ENCODE data around the gene PPDPF.

The PPDPF gene

GRCh38 chr20:63494084-63494419 lies 26.5 kb upstream of the PPDPF start:
- Histone ChIP-seq H3K27ac (no peak overlapping the region), H3K27me3 (peaks cover 0 to 87% of the 10 kb centered on the region in 2 donors), H3K9me3 (no peaks in the 10 kb centered on the region), H3K4me1 (peaks cover 0 to 29% (median 24%) of the 10 kb centered on the region in 4 donors), H3K36me3 (no peaks in the 10 kb centered on the region), H3K4me3 (no peak overlapping the region)
- TF ChIP-seq CTCF (IDR thresholded peaks at IDR 0.05), result no peak
- intact Hi-C loops (cut with DNase I; ENCODE audit: low total_unique reads), result no loop called here
- DNase-seq, result no peak

GRCh38 chr20:63494420-63495166 lies 26.0 kb upstream of the PPDPF start:
- Histone ChIP-seq H3K36me3 (no peaks in the 10 kb centered on the region), H3K4me1 (peaks cover 0 to 35% (median 27%) of the 10 kb centered on the region in 4 donors), H3K4me3 (no peak overlapping the region), H3K9me3 (no peaks in the 10 kb centered on the region), H3K27ac (no peak overlapping the region), H3K27me3 (peaks cover 0 to 87% of the 10 kb centered on the region in 2 donors)
- intact Hi-C loops (cut with DNase I; ENCODE audit: low total_unique reads), result no loop called here
- TF ChIP-seq CTCF (IDR thresholded peaks at IDR 0.05), result no peak
- no peak for DNase-seq

- no peaks in the 10 kb centered on the region for H3K9me3 ChIP-seq
- no peaks in the 10 kb centered on the region for H3K36me3 ChIP-seq
- H3K27ac ChIP-seq, result no peak overlapping the region
- H3K4me1 ChIP-seq, result peaks cover 0 to 35% (median 28%) of the 10 kb centered on the region in 4 donors
- peaks cover 0 to 87% of the 10 kb centered on the region in 2 donors for H3K27me3 ChIP-seq
- H3K4me3 ChIP-seq, result no peak overlapping the region
- no peak for TF ChIP-seq CTCF (IDR thresholded peaks at IDR 0.05)
- intact Hi-C loops (cut with DNase I; ENCODE audit: low total_unique reads), result no loop called here
- no peak for DNase-seq
These were observed 25.3 kb upstream of the PPDPF start for GRCh38 chr20:63495167-63495720.

- peak in 1 of 2 donors; percentile 44 for DNase-seq
These were observed 24.6 kb upstream of the PPDPF start for GRCh38 chr20:63495741-63496595.

More at GRCh38 chr20:63495741-63496595, 24.6 kb upstream of the PPDPF start:
- Histone ChIP-seq H3K27me3 (peaks cover 0 to 87% of the 10 kb centered on the region in 2 donors), H3K4me3 (peak overlapping the region; percentile 14 to 42), H3K36me3 (no peaks in the 10 kb centered on the region), H3K4me1 (peaks cover 0 to 35% (median 28%) of the 10 kb centered on the region in 4 donors), H3K9me3 (no peaks in the 10 kb centered on the region), H3K27ac (no peak overlapping the region)
- intact Hi-C loops (cut with DNase I; ENCODE audit: low total_unique reads), result no loop called here
- TF ChIP-seq CTCF (IDR thresholded peaks at IDR 0.05), result peak; percentile 79 to 91
